Psoas muscle (tissue), 8 donors: ENCODE results near the gene TMEM196. TPM values are rescaled to one million over a fixed set of nuclear protein-coding genes. Genes with fewer than 3 reads are reported as not detected.

Source experiments
- ATAC-seq, 4 donors: fragments of 200-7000 bp; cut with Tn5 transposase; one replicate each; pipeline ENCODE4 v1.9.1; 2020; ENCODE audit warnings: moderate library complexity in 3 of 4, mild to moderate bottlenecking in 2 of 4
- DNase-seq, 2 donors: peaks; one replicate each; pipeline ENCODE4 v3.0.0-alpha.2; 2020
- H3K27ac ChIP-seq: fragments of 200-600 bp; one replicate; pipeline ENCODE4 v1.8.0; 2022
- H3K27me3 ChIP-seq, 3 donors: fragments of 200-600 bp in 1 of 3; one replicate each; pipeline versions ENCODE4 v1.6.1 to v1.8.0; 2013 to 2022; ENCODE audit warnings: low read length in 2 of 3, mild to moderate bottlenecking in 2 of 3, moderate library complexity in 1 of 3; ENCODE audit not compliant: insufficient read depth in 3 of 3
- H3K36me3 ChIP-seq, 2 donors: fragments of 200-600 bp in 1 of 2; one replicate each; pipeline versions ENCODE4 v1.6.1 to v1.8.0; 2013 to 2022; ENCODE audit warnings: low read depth in 1 of 2, mild to moderate bottlenecking in 1 of 2, moderate library complexity in 1 of 2; ENCODE audit not compliant: insufficient read depth in 1 of 2
- H3K4me1 ChIP-seq: fragments of 200-600 bp; one replicate; pipeline ENCODE4 v1.8.0; 2022
- H3K4me3 ChIP-seq: fragments of 200-600 bp; one replicate; pipeline ENCODE4 v1.8.0; 2022; ENCODE audit warnings: mild to moderate bottlenecking
- H3K9me3 ChIP-seq: fragments of 200-600 bp; one replicate; pipeline ENCODE4 v1.8.0; 2022
- CTCF ChIP-seq: fragments of 200-600 bp; IDR thresholded peaks from one replicate; pipeline ENCODE4 v1.8.0; 2022; ENCODE audit warnings: antibody characterized with exemption
- WGBS, 3 donors: extraction: QIAGEN DNeasy Blood & Tissue Kit; methylation state at CpG; one replicate each; pipeline versions ENCODE4 v1.1.6 to v1.1.7; 2013; 5-methylcytosine and 5-hydroxymethylcytosine counted together
- intact Hi-C, 2 donors: fragments of 100-400 bp; cut with DNase I; formaldehyde crosslinking; loops; one replicate each; pipeline versions ENCODE4 v1.11.0 to v1.14.2; 2022
- polyA plus RNA-seq, 3 donors: library from polyadenylated mRNA; stranded (reverse); fragments of 200-250 nt; gene quantifications; one replicate each; pipeline ENCODE4 v1.2.3, GENCODE V29; 2013
- total RNA-seq, 4 donors: library from RNA; stranded (reverse); fragmentation: NEBNext Ultra II Directional in 2 of 4; extraction: Animal tissue kit (Norgen Biotek cat#: 25700) in 2 of 4; gene quantifications; one replicate each; pipeline versions ENCODE4 v1.2.1 to v1.2.4, GENCODE V29; 2021 to 2023
- donor health status: healthy with polysubstance abuse.
- donor health status: DM: no; HTN: no; CAD: no; lungs with moderate emphysema.
- donor health status: Bipolar disorder and iron deficiency.
- donor health status: healthy.
- donor health status: DM: yes; HTN: yes; CAD: no.
- donor health status: DM: no; HTN: no; CAD: no.
- donor health status: DM: no; HTN: no; CAD: no.
- donor health status: DM: yes; HTN: yes; CAD: no.

The TMEM196 gene
- total and polyA plus RNA-seq, 7 donors = not detected

DNA sequence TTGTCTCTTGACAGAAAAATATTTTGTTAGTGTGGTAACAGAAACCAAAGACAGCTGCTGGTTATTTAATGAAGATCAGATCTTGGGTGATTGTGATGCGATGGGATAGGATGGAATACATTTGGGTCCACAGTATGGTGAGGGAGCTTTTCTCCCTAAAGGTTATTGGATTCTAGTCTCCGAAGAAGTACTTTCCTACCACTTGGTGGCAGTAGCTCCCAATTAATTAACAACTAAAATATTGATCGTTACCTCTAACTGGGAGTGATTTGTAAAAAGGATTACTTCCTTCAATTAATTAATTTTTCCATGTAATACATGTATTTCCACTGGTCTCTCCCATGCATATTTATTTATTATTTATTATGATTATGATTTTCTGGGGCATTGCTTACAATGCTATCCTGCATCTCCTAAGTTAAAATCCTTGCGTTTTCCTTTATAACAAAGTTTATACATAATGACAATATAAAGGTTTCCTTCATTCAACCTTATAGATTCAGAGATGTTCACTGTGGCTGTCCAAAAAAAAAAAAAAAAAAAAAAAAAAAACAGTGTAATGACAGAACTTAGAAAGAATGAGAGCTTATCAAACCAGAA is 25.6 kb downstream of the TMEM196 start:
- H3K4me1 ChIP-seq = no peaks in the 10 kb centered on the region
- WGBS, 3 donors = 30 to 36% (median 32%) methylated on average over 4 of the region's 4 CpGs
- no peak overlapping the region for H3K4me3 ChIP-seq
- H3K9me3 ChIP-seq = no peaks in the 10 kb centered on the region
- no peak overlapping the region for H3K27ac ChIP-seq
- intact Hi-C loops = loop anchor here in 1 of 2 donors (5.0 kb wide), 1 partner anchor 854 kb away; no protein-coding TSS in a partner anchor
- no peaks in the 10 kb centered on the region for H3K27me3 ChIP-seq
- no peak for ATAC-seq
- DNase-seq = no peak
- H3K36me3 ChIP-seq = no peaks in the 10 kb centered on the region
- TF ChIP-seq CTCF = peak; percentile 43

DNA sequence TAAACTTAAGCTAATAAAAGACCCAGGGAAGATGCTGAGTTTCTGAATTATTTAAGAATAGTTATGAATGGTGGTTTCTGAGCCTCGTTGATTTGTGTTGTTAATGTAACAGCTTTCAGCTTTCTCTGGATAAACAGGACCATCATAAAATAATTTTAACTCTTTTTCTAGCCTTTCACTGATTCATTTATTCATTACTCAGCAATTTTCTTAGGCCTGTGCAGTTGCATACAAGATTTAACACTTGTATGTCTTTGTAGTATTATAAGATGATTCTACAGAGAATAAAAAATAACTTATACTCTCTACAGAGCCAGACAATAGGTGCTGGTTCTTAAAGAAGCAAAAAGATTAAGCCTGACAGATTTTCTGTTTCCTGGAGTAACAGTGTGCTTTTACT is 29.3 kb downstream of the TMEM196 start:
- intact Hi-C loops = no loop called here

DNA sequence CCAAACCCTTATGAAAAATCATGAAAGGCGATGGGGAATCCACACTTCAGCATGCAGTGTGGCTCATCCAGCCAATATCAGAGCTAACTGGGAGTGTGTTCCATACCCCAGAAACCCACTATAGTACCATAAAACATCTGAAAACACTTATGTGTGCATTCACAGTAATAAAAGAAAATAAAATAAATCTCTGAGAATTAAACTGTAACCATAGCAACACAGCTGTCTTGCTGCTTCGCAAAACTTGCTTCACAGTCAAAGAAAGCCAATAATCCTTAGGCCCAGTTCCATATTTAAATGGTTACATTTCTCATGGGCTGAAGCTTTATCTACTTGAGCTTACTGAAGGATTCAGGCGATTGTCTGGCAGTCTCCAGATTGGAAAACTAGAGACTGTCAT is 44.7 kb downstream of the TMEM196 start:
- Histone ChIP-seq H3K27me3 (no peaks in the 10 kb centered on the region), H3K9me3 (no peaks in the 10 kb centered on the region), H3K4me3 (no peak overlapping the region), H3K27ac (no peak overlapping the region), H3K36me3 (no peaks in the 10 kb centered on the region), H3K4me1 (no peaks in the 10 kb centered on the region)
- WGBS, 3 donors = 43 to 50% (median 44%) methylated on average over 3 of the region's 3 CpGs
- TF ChIP-seq CTCF = no peak
- ATAC-seq (no peak), DNase-seq (no peak)
- intact Hi-C loops = no loop called here

More for the DNA sequence above, 29.3 kb downstream of the TMEM196 start:
- no peak overlapping the region for H3K4me3 ChIP-seq
- DNase-seq (no peak), ATAC-seq (no peak)
- no peaks in the 10 kb centered on the region for H3K36me3 ChIP-seq
- no peaks in the 10 kb centered on the region for H3K9me3 ChIP-seq
- H3K27me3 ChIP-seq = no peaks in the 10 kb centered on the region
- no peaks in the 10 kb centered on the region for H3K4me1 ChIP-seq
- no peak overlapping the region for H3K27ac ChIP-seq
- no peak for TF ChIP-seq CTCF
- 47 to 59% (median 50%) methylated on average over 1 of the region's 1 CpG for WGBS, 3 donors

DNA sequence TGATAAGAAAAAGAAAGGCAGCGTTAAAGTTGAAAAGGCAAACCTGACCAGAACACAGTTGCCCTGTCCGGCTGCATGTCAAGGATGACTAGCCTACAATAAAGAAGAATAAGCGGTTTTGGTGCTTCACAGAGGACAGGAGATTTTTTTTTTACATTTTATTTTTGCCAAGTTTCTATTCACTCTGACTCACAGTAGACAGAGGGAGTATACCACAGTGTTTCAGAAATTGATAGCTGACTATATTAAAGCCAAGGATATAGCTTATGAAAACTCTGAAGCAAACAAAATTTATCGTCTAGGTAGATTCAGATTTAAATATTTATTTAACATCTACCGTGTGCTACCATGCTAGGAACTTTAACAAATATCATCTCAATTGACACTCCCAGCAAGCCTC is 47.6 kb downstream of the TMEM196 start:
- DNase-seq (no peak), ATAC-seq (no peak)
- Histone ChIP-seq H3K36me3 (no peaks in the 10 kb centered on the region), H3K9me3 (no peaks in the 10 kb centered on the region), H3K4me3 (no peak overlapping the region), H3K27ac (no peak overlapping the region), H3K4me1 (no peaks in the 10 kb centered on the region), H3K27me3 (no peaks in the 10 kb centered on the region)
- 83 to 88% (median 85%) methylated on average over 5 of the region's 5 CpGs for WGBS, 3 donors
- TF ChIP-seq CTCF = no peak
- intact Hi-C loops = no loop called here

DNA sequence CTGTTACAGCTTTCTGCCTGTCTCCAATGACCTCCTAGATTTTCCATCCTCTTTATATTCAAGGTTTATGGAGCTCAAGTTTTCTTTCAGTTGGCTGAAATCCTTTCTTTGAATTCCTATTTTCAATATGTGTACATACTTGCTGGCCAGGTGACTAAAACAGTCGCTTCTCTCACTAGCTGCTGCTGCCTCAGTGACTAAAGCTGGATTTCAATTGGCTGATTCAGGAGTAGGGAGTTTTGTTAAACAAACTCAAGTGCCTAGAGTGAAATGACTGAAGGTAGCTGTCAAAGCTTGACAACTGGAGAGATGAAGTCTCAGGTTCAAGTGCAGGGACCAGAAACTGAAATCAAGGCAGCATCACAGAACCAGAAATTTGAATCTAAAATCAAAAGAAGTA is 57.9 kb downstream of the TMEM196 start:
- no peak for TF ChIP-seq CTCF
- Histone ChIP-seq H3K27ac (no peak overlapping the region), H3K9me3 (no peaks in the 10 kb centered on the region), H3K27me3 (peaks cover 0 to 3% (median 0%) of the 10 kb centered on the region in 3 donors), H3K4me1 (no peaks in the 10 kb centered on the region), H3K36me3 (no peaks in the 10 kb centered on the region), H3K4me3 (no peak overlapping the region)
- DNase-seq (no peak), ATAC-seq (no peak)
- intact Hi-C loops = no loop called here
- WGBS, 3 donors = 34 to 55% (median 54%) methylated on average over 1 of the region's 1 CpG
